Measurements from ENCODE around the gene RPL36.

DNA sequence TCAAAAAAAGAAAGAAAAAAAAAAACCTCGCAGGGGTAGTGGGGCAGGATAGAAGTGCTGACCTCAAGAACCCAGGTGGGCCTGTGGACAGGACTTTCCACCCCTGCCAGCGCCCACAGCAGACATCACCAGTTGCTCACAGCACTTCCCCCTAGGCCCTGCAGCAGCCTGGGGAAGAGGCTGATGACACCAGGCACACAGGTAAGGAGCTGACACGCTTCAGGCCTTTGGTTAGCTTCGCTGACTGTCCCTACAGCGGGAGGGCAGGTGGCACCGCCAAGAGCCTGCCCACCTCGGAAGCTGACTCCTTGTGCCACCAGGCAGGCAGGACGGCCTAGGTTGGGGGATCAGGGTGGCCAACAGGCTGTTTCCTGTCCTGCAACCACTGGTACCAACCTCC, 20.9 kb downstream of the RPL36 start:
- TF ChIP-seq ZNF274 (IDR thresholded peaks at IDR 0.05; ENCODE audit: low read depth, low read length) (no peak), YY1 (IDR thresholded peaks at IDR 0.05; ENCODE audit: insufficient read depth, insufficient read length) (no peak), SUZ12 (IDR thresholded peaks at IDR 0.05; ENCODE audit: extremely low read depth, insufficient read depth, insufficient read length) (no peak)
